GM19395 (cell line): ENCODE data around the gene HSPA12B.
"Not testable (repeated sequence)": the region's sequence is repeated elsewhere in the genome, so short reads cannot be mapped to it uniquely, and the experiment has no call there.

Source experiments
- ATAC-seq: cut with Tn5 transposase; IDR thresholded peaks from one replicate; pipeline ENCODE4 v1.9.1; 2021; ENCODE audit warnings: mild to moderate bottlenecking, moderate library complexity; ENCODE audit not compliant: unreplicated experiment

Gene HSPA12B

DNA sequence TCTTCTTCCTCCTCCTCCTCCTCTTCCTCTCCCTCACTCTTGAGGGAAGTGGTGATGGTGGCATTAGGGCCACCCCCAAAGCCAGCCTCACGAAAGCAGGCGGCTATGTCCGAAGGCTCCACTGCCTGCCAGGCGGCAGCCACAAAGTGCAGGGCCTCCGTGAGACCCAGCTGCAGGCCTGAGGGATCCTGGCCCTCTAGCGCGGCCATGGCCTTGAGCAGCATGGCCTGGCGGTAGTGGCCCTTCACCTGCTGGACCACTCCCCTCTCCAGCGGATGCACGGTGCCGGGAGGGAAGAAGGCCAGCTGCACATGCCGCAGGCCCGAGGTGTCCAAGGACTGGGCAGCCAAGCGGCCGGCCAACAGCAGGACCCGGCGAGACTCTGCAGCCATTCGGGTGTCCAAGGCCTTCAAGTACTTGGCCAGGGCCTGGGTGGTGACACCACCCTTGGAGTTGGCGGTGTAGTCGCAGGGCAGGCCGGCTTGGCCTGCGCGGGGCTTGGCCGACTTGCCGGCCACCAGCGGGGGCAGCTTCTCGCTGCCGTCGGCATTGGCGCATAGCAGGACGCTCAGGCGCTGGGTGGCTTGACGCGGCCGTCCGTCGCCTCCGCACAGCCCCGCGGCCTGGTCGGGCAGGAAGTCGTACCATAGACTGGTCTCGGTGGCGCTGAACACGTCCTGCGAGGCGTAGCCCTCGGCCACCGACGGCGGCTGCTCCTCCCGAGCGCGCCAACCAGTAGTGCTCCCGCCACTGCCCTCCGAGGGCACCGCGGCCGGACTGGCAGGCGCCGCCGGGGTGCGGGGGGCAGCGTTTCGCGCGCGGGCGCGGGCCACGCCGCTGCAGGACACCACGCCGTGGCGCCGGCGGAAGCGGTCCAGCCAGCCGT is 53.0 kb downstream of the HSPA12B start:
- no peak for ATAC-seq

DNA sequence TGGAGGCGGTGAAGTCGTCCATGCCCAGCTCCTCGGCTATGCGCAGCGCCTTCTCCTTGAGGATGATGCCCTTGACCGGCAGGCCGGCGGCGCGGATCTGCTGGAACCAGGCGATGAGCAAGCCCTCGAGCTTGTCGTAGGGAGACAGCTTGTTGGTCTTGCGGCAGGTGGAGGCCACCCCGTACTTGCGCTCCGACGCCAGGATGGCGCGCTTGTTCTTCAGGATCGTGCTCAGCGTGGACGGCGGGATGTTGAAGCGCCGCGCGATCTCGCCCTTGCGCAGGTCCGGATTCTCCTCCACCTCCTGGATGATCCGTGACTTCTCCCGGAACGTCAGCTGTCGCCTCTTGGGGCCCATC is 53.6 kb downstream of the HSPA12B start:
- no peak for ATAC-seq

DNA sequence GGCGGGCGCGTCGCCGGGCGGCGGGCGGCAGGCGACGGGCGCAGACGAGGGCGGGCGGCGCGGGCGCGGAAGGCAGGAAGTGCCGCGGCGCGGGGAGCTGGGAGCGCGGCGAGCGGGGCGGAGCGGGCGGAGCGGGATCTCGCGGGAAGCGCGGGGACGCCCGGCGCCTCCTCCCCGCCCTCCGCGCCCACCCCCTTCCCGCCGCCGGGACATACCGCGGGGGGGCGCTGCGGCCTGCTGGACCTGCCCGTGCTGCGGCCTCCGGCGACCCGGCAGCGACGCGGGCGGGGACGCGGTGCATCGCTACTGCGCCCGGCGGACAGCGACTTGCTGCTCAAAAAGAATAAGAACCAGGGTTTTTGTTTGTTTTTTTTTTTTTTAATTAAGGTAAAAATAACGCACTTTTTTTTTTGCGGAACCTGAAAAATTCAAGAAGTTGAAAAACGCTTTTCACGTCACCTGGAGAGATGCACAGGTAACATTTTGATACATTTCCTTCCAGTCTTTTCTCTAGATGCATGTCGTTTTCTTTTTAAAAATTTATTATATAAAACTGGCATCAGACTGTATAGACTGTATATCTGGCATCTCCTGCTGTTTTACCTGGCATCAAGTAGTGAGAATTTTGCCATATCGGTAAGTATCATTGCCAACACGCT is 54.3 kb downstream of the HSPA12B start, which contains the start of gene CENPB:
Gene CENPB, minus strand, starts transcription at position 76 of the 659 bp plus-strand sequence. CDS start 257 bp downstream, outside the sequence.
- ATAC-seq: peak; percentile 71

DNA sequence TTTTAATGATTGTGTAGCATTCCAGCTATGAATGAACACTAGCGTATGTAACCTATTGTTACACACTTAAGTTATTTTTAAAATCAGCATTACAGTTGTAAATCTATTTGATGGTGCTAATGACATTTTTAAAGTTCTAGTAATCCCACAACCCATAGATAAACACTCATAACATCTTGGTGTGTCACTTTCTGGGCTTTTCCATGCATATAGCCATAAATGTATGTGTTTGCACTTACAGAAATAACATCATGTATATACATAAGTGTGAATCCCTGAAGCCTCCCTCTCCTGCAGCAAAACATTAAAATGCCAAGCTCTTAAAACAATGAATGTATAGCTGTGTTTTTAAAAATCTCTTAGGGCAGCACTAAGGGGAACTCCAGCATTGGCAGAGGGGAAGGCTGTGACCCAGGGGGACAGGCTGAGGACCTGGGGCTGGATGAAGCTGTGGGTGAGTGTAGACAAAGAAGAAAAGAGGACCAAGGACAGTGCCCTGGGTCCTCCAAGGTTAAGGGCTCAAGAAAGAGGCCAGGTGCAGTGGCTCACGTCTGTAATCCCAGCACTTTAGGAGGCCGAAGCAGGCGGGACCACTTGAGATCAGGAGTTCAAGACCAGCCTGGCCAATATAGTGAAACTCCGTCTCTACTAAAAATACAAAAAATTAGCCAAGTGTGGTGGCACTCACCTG is 55.0 kb downstream of the HSPA12B start:
- no peak for ATAC-seq

DNA sequence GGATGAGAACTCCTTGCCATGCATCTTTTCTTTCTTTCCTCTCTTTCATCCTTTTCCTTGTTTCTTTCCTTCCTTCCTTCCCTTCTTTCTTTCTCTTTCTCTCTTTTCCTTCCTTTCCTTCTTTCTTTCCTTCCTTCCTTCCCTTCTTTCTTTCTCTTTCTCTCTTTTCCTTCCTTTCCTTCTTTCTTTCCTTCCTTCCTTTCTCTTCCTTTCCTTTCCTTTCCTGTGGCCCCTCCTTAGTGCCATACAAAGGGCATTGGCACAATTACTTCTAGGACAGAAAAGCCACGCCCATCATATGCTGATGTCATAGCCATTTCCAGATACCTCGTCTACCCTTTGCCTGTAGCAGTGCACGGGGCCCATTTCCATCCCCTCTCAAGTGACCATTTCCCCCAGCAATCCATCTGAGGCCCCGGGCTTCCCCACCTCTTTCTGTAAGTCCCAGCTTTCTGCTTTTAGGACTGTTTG is 56.2 kb downstream of the HSPA12B start:
- ATAC-seq: no peak

DNA sequence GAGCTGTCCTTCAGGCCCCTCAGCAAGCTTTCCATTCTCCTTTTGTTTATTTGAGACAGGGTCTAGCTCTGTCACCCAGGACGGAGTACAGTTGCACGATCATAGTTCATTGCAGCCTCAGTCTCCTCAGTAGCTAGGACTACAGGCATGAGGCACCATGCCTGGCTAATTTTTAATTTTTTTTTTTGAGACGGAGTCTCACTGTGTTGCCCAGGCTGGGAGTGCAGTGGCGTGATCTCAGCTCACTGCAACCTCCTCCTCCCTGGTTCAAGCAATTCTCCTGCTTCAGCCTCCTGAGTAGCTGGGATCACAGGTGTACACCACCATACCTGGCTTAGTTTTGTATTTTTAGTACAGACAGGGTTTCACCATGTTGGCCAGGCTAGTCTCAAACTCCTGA is 56.7 kb downstream of the HSPA12B start:
- not testable (repeated sequence) for ATAC-seq

DNA sequence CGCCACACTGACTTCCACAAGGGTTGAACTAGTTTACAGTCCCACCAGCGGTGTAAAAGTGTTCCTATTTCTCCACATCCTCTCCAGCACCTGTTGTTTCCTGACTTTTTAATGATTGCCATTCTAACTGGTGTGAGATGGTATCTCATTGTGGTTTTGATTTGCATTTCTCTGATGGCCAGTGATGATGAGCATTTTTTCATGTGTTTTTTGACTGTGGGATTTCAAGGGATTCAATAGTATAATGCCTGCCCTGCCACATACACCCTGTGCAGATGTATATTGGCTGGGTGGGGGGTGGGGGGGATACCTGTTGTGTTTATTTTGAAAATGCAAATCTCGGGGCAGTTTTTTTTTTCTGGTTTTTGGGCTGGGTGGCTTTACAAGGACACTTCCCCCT is 61.7 kb downstream of the HSPA12B start:
- not testable (repeated sequence) for ATAC-seq

DNA sequence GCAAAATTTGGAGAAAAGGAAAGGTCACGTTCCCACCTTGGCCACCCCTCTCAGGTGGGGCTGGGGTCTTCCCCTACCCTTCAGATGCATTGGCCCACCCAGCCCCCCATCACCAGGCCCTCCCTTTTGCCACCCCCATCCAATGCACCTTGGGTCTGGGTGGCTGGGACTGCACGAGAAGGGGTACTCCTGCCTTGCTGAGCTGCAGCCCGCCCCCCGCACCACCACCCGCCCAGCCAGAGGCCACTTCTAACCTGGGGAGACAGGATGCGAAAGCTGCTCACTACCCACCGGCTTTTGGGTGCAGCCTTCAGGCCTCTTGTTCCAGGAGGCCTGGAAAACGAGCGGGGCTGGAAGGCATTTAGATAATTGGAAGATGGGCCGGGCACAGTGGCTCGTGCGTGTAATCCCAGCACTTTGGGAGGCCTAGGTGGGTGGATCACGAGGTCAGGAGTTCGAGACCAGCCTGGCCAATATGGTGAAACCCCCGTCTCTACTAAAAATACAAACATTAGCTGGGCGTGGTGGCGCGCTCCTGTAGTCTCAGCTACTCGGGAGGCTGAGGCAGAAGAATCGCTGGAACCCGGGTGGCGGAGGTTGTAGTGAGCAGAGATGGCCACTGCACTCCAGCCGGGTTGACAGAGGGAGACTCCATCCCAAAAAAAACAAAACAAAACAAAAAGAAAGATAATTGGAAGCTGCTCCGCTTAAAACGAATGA is 62.4 kb downstream of the HSPA12B start:
- no peak for ATAC-seq

DNA sequence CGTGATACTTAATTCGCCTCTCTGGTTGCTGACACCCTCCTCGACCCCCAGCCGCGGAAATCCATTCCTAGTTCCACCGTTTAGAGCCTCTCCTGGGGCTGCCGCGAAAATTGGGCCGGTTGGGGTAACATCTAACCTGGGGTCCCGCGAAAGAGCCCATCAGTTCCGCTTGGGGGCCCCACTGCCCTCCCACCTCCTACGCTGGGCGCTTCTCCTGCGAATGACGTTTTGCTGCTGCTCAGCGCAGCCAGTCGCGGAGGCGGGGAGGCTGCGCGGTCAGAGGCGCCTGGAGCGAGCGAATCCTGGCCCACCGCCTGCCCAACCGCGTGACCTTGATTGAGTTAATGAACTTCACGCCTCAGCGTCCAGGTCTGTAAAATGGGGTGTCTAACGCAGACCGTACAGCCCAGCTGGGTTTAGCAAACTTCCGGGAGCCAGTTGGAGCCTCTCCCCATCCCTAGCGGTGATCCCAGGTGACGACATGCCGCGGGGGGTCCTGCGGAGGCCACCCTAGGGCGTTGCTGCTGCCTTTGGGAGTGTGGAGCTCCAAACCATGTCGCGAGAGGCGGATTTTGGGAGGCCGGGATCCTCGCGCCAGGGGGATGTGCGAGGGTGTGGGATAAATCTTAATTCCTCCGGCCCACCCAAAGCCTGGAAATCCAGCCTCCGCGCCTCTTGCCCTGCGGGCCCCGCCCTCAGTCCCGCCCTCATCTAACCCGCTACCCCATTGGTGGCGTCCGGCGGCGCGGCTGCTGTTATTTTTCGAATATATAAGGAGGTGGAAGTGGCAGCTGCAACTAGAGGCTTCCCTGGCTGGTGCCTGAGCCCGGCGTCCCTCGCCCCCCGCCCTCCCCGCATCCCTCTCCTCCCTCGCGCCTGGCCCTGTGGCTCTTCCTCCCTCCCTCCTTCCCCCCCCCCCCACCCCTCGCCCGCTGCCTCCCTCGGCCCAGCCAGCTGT is 63.3 kb downstream of the HSPA12B start, which contains the start of gene CDC25B:
Gene CDC25B, plus strand, starts transcription at position 800 of the 958 bp plus-strand sequence. CDS start 222 bp downstream, outside the sequence.
- peak; percentile 73 for ATAC-seq

DNA sequence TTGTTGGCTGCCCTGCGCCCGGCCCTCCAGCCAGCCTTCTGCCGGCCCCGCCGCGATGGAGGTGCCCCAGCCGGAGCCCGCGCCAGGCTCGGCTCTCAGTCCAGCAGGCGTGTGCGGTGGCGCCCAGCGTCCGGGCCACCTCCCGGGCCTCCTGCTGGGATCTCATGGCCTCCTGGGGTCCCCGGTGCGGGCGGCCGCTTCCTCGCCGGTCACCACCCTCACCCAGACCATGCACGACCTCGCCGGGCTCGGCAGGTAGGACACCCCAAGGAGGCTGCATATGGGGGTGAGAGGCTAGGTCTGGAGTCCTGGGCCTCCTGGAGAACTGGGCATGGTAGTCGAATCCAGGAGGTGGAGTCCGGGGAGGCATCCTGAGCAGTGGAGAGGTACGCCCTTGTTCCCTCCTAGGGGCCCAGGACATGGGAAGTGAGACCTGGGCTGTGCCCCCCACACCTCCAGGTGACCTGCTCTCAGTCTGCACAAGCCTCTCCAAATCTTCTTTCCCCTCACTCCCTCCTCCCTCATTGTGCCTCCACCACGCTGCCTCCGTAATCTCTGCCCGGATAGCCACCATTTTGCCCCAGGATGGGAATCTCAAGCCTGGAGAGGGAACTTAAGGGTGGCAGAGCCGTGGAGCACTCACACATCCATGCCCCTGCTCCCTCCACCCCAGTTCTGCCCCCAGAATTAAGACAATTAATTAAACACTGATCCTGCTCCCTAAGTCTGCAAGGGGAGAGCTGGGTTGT is 64.2 kb downstream of the HSPA12B start:
- ATAC-seq: no peak

DNA sequence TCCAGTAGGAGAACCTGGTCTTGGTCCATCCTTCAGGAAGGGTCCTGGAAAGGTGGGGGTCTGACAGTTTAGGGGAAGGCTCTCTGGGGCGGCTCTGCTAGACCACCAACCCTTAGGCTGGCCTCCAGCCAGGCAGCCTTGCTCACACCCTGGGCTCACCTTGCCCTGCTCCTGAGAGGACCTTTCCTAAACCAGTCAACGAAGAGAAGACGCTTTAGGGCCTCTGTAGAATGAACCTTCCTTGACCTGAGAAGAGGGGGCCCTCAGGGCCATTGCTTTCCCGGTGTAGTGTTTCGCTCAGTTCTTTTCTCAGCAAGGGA is 64.7 kb downstream of the HSPA12B start:
- ATAC-seq: no peak

DNA sequence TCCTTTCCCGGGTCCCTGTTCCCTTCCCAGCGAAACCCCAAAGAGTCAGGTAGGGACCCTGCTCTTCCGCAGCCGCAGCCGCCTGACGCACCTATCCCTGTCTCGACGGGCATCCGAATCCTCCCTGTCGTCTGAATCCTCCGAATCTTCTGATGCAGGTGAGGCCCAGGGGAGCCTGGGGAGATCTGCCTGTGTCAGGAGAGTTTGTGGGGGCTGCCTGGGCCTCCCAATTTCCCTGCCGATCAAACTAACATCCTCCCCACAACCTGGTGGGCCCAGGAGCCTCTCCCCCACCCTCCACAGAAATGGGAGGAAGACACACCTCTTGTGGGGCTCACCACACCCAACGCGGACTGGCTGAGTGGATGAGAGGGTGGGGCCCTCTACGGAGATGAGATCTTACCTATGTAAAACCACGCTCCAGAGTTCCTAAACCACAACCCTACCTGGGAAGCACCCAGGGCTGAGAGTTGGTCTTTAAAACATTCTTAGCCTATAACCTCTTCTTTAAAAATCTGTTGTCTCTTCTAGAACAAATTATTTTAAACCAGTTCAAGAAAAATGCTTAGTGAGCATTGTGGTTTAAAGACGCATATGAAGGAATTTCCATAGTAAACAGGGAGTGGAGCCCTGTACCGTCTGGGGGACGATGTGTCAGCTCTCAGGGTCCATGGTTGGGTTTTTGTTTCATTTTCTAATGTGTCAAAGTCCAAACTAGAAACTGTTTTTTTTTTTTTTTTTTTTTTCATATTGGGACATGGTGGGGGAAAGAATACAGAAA is 65.3 kb downstream of the HSPA12B start:
- no peak for ATAC-seq

DNA sequence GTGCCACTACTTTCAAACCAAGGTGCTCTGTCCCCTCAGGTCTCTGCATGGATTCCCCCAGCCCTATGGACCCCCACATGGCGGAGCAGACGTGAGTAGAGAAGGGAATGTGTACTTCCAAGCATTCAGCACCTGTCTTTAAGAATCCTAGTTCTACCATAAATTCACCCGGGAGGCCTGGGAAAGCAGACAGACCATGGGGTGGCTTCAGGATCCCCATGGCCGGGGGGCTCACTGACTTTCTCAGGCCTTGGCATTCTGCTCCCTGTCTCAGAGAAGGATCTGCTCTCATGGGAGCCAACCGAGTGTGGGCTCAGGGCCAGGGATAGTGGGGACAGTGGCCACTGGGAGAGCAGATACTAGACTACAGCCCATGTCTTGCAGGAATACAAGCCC is 65.9 kb downstream of the HSPA12B start:
- ATAC-seq: no peak

DNA sequence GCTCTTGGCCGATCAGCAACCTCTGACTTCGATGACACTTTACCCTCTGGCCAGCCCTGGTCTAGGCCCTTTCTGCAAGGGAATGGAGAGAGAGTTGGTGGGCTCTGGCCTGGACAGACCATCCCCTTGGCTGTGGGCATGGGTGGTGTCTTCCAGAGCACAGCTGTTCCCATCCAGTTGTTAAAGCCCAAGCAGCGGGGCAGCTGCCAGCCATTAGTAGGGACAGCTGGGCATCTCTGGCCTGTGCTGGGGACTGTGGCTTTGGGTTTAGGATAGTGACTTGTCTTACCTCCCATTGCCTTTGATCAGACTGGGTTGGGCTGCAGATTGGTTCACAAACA is 66.4 kb downstream of the HSPA12B start:
- no peak for ATAC-seq

DNA sequence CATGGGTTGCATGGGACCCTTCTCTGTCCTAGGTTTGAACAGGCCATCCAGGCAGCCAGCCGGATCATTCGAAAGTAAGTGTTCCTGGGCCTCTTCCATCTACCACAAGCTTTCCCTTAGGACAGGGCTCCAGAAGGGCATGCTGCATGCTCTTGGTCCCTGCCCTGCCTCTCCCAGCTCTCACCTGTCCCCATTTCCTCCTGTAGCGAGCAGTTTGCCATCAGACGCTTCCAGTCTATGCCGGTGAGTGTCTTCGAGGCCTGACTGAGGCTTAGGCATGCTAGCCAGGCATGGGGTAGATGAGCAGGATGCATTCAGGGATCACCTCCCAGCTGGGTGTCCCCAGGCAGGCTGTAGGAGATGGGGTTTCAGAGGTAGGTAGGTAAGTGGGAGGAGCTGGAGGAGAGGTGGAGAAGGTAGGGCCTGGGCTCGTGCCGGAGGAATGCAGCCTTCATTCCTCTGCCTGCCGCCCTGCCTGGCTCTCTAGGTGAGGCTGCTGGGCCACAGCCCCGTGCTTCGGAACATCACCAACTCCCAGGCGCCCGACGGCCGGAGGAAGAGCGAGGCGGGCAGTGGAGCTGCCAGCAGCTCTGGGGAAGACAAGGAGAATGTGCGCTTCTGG is 67.9 kb downstream of the HSPA12B start:
- no peak for ATAC-seq

DNA sequence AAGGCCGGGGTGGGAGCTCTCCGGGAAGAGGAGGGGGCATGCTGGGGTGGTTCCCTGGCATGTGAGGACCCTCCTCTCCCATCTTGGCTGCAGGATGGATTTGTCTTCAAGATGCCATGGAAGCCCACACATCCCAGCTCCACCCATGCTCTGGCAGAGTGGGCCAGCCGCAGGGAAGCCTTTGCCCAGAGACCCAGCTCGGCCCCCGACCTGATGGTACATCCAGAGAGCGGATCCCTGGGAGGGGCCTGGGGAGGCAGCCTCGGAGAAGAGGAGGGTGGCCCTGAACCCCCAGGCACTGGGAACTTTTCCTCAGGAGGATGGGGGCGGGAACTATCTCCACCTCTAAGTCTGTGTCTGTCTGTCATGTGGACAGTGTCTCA is 68.4 kb downstream of the HSPA12B start:
- ATAC-seq: no peak

DNA sequence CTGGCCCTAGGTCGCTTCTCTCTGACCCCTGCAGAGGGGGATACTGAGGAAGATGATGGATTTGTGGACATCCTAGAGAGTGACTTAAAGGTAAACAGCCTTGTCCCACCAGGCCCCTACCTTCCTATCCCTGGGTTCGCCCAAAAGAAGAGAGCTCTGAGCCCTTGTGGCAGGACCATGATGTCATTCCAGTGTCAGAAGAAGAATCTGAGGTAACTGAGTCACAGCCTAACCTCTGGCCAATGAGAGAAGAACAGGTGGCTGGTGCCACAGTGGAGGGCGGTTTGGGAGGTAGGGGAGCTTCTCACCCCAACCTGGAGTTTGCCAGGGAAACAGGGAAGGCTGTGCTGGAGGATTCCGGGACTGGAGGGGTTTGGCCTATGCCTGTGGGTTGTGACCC is 68.8 kb downstream of the HSPA12B start:
- ATAC-seq: no peak

DNA sequence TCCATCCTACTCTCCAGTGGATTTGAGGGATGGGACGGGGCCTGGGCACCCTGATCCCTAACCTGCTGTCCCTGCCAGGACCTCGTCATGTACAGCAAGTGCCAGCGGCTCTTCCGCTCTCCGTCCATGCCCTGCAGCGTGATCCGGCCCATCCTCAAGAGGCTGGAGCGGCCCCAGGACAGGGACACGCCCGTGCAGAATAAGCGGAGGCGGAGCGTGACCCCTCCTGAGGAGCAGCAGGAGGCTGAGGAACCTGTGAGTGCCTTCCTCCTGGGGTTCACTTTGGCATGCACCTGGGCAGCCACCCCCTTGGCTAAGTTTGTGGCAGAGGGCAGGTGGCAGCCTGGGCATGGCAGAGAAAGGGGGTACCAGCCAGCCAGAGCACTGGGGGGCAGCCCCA is 69.4 kb downstream of the HSPA12B start:
- no peak for ATAC-seq
